Vagina (tissue), 2 donors: ENCODE measurements around the gene CCDC141.

Experiments used
- CTCF ChIP-seq, 3 experiments: fragments of 450-650 bp in 2 of 3; fragments of 200-600 bp in 1 of 3; sonication (generic) in 1 of 3; IDR thresholded peaks; one replicate each; pipeline ENCODE4 v1.5.1; 2017 to 2019; ENCODE audit warnings: antibody characterized with exemption in 3 of 3, mild to moderate bottlenecking in 2 of 3, moderate library complexity in 2 of 3
- POLR2A ChIP-seq, 2 donors: fragments of 450-650 bp; IDR thresholded peaks; one replicate each; pipeline ENCODE4 v1.6.1; 2017; ENCODE audit warnings: antibody characterized with exemption in 2 of 2, mild to moderate bottlenecking in 2 of 2, moderate library complexity in 2 of 2
- POLR2AphosphoS5 ChIP-seq, 2 donors: sonication (generic); formaldehyde crosslinking; IDR thresholded peaks; one replicate each; pipeline ENCODE4 v1.9.0; 2017; ENCODE audit warnings: antibody characterized with exemption in 2 of 2, mild to moderate bottlenecking in 2 of 2, low read depth in 1 of 2; ENCODE audit not compliant: insufficient read depth in 1 of 2

GRCh38 chr2:178799305-178799704 lies 250.6 kb downstream of the CCDC141 start:
- TF ChIP-seq CTCF (IDR thresholded peaks at IDR 0.05), result no peak
- TF ChIP-seq POLR2A (IDR thresholded peaks at IDR 0.05), result no peak
- TF ChIP-seq POLR2AphosphoS5 (IDR thresholded peaks at IDR 0.05; ENCODE audit: insufficient read depth in 1 of 2, low read depth in 1 of 2), result no peak
